22Rv1 (cell line): ENCODE results near the gene PRSS33.

Experiments used
- ZFX ChIP-seq: fragments of 450-650 bp; IDR thresholded peaks from 2 replicates; pipeline ENCODE4 v1.6.1; 2017; ENCODE audit warnings: antibody characterized with exemption, borderline replicate concordance
- TF ChIP-seq, protein P1 (sequence below): fragments of 450-650 bp; IDR thresholded peaks from 2 replicates; pipeline ENCODE4 v1.5.1; 2017; ENCODE audit warnings: mild to moderate bottlenecking

DNA sequence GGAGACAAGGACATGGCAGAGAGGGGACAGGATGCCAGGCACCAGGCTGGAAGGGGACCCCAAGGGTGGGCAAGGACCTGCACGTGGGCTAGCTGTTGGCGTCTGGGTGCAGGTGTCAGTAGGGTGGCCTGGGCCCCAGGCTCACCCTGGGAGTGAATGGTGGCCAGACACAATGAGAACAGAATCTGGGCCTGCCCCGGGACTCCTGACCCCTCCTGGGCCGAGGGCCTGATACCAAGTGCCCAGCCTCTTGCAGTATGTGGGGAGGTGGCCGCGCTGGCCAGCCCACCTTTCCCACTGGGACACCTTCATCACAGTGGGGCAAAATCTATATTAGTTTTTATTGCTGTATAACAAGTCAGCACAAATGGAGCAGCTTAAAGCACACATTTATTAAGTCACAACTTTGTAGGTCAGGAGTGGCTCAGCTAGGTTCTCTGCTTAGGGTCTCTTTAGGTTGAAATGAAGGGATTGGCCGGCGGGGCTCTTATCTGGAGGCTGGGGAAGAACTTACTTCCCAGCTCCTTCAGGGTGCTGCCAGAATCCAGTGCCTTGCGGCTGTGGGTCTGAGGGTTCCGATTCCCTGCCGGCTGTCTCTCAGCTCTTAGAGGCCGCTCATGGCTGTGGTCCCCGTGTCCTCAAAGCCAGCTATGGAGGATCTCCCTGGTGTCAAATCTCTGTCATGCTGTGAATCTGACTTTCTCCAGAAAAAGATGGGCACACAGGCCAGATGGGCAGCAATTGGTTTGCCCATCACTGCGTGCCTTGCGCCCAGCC is 3.6 kb downstream of the PRSS33 start:
- TF ChIP-seq, protein P1, sequence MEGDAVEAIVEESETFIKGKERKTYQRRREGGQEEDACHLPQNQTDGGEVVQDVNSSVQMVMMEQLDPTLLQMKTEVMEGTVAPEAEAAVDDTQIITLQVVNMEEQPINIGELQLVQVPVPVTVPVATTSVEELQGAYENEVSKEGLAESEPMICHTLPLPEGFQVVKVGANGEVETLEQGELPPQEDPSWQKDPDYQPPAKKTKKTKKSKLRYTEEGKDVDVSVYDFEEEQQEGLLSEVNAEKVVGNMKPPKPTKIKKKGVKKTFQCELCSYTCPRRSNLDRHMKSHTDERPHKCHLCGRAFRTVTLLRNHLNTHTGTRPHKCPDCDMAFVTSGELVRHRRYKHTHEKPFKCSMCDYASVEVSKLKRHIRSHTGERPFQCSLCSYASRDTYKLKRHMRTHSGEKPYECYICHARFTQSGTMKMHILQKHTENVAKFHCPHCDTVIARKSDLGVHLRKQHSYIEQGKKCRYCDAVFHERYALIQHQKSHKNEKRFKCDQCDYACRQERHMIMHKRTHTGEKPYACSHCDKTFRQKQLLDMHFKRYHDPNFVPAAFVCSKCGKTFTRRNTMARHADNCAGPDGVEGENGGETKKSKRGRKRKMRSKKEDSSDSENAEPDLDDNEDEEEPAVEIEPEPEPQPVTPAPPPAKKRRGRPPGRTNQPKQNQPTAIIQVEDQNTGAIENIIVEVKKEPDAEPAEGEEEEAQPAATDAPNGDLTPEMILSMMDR: no peak
- no peak for TF ChIP-seq ZFX
